Activated effector memory CD4-positive, alpha-beta T cell treated with Interleukin-2 at 50 U/mL for 16 hours (primary cell): ENCODE measurements around the gene KANTR.

Experiments used
- DNase-seq: peaks from one replicate; pipeline ENCODE4 v3.0.0-alpha.2; 2020

Gene KANTR

DNA sequence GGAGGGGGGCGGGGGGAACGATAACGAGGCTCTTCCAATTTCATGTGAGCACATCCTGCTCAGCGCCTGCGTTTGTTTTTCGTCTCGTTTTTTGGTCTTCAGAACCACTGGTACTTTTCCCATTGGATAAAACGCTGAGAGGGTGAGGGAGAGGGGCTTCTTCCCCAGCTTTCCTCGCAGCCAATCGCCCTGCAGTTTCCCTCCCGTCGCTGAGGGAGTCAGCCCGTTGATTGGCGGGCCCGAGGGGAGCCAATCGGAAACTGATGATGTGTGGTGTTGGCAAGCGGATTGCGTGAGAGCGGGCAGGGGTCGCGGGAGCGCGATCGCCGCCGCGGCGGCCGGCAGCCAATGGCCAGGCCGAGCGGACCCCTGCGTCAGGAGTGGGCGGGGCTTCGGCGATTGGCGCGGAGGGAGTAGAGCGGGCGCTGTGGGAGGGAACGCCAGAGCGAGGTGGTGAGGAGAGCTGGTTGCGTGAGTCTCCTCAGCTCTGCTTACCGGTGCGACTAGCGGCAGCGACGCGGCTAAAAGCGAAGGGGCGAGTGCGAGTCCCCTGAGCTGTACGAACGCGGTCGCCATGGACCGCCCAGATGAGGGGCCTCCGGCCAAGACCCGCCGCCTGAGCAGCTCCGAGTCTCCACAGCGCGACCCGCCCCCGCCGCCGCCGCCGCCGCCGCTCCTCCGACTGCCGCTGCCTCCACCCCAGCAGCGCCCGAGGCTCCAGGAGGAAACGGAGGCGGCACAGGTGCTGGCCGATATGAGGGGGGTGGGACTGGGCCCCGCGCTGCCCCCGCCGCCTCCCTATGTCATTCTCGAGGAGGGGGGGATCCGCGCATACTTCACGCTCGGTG is 11.8 kb upstream of the KANTR start, which contains the start of gene TSPYL2:
Gene TSPYL2 (plus strand): TSS at position 443 of the 848 bp plus-strand sequence. CDS start 132 bp downstream, at position 575.
- peak; percentile 92 for DNase-seq

DNA sequence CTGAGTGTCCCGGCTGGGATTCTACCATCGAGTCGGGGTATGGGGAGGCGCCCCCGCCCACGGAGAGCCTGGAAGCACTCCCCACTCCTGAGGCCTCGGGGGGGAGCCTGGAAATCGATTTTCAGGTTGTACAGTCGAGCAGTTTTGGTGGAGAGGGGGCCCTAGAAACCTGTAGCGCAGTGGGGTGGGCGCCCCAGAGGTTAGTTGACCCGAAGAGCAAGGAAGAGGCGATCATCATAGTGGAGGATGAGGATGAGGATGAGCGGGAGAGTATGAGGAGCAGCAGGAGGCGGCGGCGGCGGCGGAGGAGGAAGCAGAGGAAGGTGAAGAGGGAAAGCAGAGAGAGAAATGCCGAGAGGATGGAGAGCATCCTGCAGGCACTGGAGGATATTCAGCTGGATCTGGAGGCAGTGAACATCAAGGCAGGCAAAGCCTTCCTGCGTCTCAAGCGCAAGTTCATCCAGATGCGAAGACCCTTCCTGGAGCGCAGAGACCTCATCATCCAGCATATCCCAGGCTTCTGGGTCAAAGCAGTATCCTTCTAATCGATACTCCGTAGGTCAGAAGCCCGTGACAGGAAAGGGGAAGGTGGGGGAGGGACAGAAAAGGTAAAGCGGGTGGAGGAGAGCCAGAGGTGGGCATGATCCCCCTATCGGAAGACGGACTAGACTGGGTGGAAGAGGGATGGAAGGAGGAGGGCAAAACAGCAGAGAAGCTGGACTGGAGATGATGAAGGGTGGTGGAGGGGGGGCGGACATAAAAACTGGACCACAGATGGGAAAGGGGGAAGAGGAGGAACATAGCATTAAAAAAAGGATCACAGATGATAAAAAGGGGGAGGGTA is 10.9 kb upstream of the KANTR start:
- DNase-seq, result no peak

DNA sequence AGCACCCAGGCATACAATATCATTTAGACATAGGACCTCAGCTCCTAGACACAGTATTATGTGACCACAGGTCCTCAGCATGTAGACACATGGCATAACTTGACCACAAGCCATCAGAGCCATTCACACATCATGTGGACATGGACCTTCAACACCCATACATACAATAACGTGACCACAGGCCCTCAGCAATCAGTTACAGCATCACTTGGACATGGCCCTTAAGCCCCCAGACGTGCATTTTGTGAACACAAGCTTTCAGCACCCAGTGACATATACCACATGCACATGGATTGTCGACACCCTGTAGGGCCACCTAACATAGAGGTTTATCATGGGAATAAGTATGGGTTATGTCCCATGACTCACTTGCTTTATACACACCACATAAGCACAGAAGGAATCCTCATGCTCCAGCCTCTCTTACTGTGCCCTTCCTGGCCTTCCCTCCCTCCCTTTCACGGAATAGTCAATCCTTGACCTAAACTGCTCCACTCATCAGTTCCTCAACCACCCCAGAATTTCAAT is 9.8 kb upstream of the KANTR start:
- no peak for DNase-seq

DNA sequence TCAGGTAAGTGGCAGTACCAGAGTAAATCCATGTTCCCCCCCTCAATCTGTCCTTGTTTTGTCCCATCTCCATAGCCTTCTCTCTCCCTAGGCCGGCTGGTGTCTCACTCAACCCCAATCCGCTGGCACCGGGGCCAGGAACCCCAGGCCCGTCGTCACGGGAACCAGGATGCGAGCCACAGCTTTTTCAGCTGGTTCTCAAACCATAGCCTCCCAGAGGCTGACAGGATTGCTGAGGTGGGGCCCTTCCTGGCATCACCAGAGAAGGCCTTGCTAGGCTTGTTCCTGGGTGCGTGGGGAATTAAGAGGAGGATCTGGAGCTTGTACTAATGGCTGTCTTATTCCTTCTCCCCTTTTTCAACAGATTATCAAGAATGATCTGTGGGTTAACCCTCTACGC is 9.1 kb upstream of the KANTR start:
- DNase-seq, result no peak

DNA sequence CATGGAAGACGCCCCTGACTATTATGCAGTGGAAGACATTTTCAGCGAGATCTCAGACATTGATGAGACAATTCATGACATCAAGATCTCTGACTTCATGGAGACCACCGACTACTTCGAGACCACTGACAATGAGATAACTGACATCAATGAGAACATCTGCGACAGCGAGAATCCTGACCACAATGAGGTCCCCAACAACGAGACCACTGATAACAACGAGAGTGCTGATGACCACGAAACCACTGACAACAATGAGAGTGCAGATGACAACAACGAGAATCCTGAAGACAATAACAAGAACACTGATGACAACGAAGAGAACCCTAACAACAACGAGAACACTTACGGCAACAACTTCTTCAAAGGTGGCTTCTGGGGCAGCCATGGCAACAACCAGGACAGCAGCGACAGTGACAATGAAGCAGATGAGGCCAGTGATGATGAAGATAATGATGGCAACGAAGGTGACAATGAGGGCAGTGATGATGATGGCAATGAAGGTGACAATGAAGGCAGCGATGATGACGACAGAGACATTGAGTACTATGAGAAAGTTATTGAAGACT is 8.2 kb upstream of the KANTR start:
- DNase-seq, result no peak

DNA sequence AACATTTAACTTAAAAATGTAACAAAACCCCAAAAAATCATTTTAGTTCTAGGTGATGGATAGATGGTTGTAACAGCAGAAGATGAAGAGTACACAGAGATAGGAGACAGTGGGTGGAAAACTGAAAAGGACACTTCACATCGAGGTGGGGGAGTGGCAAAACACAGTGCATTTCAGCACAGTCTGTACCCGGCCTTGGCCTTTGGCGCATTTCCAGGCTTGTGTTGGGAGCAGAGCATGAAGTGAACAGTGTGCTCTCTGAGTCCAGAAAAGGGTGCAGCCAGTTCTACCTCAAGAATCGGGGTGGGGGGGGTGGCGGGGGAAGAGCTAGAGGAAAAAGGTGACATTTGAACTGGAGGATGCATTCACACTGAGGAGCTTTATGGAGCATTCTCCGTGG is 7.5 kb upstream of the KANTR start:
- no peak for DNase-seq

DNA sequence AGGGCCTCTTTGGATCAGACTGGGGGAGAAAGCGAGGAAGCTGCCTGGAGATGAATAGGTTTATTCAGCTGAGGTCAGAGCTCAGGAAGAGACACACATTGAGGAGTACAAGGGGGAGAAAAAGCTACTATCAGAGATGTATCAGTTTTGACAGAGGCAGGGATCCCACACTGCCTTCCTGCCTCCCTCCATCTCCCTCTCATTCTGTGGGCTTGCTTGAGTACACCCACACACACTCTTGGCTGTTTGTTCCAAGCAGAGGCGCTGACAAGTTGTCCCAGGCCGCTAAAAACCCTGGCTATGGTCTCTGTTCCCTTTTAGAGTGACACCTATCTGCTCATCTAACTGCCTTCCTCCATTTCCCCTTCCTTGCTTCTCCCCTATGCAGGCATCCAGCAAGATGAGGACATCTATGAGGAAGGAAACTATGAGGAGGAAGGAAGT is 6.5 kb upstream of the KANTR start:
- no peak for DNase-seq

DNA sequence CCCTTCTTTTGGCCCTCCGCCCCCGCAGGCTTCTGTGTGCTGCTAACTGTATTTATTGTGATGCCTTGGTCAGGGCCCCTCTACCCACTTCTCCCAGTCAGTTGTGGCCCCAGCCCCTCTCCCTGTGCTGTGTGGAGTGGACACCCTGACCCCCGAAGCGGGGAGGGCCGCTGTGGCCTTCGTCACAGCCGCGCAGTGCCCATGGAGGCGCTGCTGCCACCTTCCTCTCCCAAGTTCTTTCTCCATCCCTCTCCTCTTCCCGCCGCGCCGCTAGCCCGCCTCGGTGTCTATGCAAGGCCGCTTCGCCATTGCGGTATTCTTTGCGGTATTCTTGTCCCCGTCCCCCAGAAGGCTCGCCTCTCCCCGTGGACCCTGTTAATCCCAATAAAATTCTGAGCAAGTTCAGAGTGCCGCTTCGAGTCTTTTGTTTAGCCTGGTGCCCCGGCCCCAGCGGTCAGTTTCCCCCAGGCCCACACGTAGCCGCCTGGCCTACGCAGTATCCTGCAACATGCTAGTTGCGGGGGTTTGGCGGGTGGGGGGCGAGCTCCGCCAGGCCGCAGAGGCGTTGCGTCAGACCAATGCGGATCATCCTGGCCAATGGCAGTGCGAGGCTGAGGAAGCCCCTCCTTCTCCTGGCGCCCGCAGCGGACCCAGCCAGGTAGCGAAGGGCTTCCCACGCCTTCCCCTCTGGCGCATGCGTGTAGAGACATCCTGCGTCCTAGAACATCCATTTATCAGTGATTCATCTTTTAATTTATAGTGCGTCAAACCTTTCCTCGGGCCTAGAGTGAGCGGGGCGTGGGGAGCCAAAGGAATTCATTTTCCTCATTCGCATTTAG is 5.6 kb upstream of the KANTR start:
- DNase-seq, result peak; percentile 67

DNA sequence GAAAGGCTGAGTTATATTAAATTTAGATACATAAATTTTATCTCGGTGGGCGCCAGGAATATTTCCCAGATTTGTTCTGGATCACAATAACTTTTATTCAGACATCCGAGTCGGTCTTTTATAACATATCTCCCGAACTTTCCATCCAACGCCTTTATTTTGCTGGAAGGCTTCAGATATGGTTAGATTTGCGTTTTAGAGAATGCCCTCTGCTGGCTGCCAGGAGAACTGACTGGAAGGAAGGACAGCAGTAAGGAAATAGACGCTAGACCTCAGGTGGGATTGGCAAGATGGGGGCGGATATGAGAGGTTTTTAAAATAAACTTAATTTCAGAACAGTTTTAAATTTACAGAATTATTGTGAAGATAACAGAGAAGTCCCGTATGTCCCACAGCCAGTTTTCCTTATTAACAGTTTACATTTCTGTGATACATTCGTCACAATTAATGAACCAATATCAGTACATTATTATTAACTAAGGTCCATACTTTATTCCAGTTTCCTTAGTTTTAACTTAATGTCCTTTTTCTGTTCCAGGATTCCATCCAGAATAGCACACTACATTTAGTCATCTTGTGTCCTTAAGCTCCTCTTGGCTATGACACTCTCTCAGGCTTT is 4.6 kb upstream of the KANTR start:
- DNase-seq, result no peak

DNA sequence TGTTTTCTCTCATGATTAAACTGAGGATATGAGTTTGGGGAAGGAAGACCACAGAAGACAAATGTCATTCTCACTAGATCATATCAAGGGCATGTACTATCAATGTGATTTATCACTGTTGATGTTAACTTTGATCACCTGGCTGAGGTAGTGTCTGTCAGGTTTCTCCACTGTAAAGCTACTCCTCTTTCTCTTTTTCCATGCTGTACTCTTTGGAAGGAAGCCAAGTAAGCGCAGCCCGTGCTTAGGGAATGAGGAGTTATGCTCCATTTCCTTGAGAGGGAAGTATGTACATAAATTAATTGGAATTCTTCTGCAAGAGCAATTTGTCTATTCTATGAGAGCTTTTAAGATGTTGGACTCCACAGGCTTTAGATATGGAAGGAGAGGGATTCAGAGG is 4.0 kb upstream of the KANTR start:
- DNase-seq, result no peak

DNA sequence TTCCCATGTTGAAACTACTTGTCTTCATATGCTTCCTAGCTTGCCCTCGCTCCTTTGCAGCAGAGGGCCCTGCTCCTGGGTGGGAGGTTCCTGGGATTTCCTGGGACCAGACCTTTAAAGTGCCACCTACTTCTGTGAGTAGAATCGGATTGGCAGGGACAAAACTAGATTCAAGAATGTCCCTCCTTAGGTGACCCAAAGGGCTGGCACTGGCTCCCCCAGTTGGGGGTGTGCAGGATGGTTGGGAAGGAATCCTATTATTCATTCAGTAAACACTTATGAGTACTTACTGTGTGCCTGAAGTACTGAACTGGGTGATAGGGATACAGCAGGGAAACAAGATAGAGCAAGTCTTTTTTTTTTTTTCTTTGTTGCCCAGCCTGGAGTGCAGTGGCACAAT is 2.6 kb upstream of the KANTR start:
- DNase-seq, result no peak

DNA sequence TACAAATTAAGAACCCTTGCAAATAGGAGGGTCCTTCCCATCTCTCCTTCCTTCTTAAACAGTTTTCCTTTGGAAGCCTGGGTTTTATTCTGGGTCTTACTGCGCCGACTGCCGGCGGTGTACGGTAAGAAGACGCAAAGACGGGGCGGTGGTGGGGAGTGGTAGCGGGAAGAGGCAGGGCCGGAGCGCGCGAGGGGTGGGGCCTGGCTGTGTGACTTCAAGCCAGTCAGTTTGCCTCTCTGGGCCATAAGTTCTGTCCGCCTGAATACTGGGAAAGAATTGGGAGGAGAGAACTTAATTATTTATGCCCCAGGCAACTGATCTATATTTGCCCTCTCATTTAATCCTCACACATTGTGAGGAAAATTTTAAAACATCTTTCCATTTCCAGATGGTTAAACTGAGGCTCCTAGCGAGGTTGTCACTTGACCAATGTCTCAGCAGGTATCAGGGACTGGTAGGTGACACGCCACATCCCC is 726 bp upstream of the KANTR start:
- DNase-seq, result peak; percentile 68

DNA sequence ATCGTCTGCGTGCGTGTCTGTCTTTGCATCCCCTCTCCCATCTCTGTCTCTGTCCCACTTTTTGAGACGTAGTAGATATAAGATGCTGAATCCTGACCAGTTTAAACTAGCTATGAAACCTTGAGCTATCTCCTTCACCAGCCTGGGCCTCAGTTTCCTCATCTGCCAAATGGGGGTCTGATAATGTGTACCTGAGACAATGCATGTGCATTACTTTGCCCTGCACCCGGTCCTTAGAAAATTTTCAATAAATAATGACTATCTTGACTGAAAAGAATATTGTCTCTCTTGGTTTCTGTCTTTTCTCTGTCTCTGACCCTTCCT is 602 bp downstream of the KANTR start:
- DNase-seq, result no peak

DNA sequence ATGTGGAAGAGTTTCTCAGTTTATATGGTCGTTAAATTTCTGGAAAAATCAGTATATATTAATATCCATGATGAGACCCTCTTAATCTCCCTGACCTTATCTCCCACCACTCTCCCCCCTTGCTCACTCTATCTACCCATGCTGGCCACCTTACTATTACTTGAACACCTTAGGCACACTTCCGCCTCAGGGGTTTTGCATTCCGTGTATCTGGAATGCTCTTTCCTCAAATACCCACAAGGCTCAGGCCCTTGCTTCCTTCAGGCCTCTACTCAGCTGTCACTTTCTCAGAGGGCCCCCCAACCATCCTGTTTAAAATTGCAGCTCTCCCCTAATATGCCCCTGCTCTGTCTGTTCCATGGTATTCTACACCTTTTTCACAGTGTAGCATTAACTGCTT is 1.9 kb downstream of the KANTR start:
- DNase-seq, result no peak

DNA sequence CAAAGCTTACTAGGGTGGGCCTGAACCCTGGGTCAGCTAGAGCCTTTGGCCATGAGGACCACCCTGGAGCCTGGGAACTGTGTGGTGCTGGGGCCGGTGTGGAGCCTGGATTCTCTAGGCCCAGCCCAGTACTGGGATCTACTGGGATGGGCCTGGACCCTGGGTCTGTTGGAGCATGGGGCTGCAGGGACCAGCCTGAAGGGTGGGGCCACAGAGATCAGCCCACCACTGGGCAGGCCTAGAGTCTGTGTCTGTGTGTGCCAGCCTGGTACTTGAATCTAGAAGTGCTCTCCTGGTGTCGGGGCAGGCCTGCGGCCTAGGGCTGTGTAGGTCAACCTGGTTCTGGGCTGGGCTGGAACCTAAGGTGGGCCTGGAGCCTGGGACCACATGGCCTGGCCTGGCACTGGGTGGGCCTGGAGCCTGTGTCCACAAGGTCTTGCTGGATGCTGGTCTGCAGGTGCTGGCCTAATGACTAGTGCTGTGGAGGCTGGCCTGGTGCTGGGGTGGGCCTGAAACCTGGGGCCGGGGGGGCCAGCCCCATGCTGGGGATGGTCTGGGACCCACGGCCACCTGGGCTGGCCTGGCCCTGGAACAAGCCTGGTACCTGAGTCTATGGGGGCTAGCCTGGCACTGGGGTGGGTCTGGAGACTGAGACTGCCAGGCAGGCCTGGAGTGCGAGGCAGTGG is 21.1 kb downstream of the KANTR start:
- DNase-seq, result no peak

DNA sequence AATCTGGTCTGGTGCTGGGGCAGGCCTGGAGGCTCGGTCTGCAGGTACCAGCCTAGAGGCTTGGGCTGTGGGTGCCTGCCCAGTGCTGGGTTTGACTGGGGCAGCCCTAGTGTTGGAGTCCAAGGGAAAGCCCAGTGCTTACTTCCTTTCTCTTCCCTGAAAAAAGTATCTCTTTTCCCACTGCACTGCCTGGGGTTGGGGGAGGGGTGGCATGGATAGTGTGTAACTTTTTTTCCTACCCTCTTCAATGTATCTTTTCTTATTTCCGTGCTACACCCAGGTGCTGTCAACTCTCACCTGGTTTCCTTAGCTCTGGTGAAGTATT is 21.6 kb downstream of the KANTR start:
- DNase-seq, result no peak

DNA sequence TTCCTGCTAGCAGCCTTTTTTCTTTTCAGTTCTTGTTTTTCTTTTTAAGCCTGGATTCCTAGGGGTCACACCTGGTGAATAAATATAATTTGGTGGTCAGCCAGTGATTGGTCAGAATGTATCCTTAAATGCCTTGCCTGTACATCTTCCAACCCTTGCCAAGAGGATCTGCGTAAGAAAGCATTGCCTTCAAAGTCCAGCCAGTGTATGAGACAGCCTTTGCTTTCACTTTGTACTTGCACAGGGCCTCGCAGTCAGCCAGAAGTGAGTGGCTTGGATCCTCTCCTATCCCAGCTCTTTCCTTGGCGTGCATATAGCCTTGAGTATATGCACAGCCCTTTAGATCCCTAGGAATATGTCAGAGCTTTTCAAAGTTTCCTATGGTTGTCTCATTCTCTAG is 22.2 kb downstream of the KANTR start:
- no peak for DNase-seq

DNA sequence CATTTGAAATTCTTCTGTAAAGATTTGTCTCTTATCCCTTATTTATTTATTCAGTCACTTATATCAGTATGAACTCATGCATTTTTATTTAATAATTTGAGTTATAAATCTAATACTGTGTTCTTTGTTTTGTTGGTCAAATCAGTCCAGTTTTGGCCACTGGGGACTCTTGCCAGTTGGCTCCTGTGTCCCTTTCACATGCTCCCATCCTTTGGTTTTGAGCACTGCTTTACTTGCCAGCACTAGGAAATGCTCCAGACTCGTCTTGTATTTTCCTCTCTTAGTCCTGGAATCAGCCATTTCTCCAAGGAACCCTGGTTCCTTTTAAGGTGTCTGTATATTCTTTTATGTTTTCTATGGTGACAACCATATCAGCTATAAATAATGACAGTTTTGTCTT is 28.1 kb downstream of the KANTR start:
- no peak for DNase-seq

DNA sequence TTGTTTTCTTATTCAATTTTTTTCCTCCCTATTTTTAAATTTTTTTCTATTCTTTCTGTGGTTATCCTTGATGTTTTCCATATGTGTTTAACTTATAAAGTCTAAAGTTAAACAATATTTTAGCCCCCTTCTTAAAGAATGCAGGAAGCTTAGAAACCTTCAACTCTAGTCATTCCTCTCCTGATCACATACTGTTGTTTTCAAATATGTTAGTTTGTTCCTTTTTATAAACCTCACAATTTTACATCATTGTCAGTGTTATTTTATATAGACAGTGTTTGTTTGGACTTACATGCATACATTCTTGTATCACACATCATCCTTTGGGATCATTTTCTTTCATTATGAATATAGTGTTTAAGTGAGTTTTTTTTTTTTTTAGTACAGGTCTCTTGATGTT is 31.6 kb downstream of the KANTR start:
- DNase-seq, result no peak

DNA sequence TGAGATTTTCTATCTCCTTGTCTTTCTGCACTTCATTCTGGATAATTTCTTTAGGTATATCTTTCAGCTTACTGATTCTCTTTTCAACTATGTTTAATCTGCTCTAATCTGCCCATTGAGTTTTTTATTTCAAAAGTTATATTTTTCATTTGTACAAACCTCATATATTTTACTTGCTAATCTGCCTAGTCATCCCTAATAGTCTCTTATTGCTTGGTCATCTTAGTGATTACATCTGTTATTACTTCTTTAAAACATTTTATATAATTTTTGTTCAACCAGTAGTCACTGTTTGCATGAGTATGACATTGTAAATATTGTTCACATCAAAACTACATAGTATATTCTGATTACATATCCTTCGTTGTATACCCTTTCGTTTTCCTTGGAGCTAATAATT is 32.4 kb downstream of the KANTR start:
- DNase-seq, result no peak

DNA sequence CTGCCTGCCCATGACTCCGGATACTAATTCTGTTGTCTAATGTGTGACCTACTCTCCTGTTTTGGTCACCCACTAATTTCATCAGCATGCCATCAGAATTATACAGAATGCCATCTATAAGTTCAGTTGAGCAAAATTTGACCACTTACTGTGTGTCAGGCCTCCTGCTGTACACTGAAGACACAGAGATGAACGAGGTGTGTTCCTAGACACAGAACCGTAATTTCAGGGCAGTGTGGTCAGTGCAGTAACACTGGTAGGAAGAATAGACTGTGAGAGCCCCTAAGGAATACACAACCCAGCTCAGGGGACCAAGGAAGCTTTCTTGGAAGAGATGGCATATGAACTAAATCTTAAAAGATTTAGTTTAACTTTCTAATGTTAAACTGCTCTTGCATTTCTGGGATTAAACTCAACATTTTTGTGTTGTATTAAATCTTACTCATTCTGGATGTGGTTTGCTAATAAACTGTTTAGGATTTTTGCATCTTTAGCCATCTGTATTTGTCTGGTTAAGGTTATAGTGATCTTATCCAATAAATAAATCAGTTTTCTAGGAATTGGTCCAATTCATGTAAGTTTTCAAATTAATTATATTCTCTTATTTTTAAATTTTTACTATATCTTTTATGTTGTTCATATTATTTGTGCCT is 34.3 kb downstream of the KANTR start:
- no peak for DNase-seq
